GM19324 (cell line): ENCODE data around the gene IRF8.

Experiments
- ATAC-seq: cut with Tn5 transposase; IDR thresholded peaks from one replicate; pipeline ENCODE4 v1.9.1; 2021; ENCODE audit warnings: mild to moderate bottlenecking, moderate library complexity; ENCODE audit not compliant: unreplicated experiment, low FRiP score

IRF8 gene

DNA sequence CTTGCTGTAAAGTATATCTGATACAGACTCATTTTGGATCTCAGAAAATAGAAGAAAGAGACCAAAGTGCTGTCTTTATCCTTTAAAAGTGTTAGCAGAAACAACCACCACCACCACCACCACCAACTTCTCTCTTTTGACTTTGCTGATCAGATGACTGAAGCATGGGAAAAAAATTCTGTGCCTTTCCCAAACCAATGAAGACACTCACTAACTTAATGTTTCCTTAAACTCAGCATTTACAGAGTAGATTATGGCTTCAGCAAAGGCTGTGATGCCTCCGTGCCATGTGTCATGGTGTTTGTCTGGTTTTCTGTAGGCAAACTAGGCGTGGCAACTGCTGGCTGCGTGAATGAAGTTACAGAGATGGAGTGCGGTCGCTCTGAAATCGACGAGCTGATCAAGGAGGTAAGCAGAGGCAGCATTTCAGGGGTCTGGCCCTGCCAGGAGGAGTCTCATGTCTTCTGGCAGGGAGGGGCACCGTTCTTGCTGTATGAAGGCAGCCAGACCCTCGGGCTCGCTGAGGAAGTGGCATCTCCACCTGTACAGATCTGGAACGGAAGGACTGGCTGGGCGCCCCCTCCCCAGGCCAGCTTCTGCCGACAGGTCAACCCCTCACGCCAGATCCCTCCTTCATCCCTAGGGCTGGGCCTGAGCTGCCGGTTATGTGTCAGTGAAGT, 12.4 kb downstream of the IRF8 start:
- ATAC-seq: no peak

- ATAC-seq: no peak
These were observed 13.4 kb downstream of the IRF8 start for GRCh38 chr16:85912211-85912974.

- ATAC-seq: no peak
These were observed 14.2 kb downstream of the IRF8 start for GRCh38 chr16:85913141-85913601.

DNA sequence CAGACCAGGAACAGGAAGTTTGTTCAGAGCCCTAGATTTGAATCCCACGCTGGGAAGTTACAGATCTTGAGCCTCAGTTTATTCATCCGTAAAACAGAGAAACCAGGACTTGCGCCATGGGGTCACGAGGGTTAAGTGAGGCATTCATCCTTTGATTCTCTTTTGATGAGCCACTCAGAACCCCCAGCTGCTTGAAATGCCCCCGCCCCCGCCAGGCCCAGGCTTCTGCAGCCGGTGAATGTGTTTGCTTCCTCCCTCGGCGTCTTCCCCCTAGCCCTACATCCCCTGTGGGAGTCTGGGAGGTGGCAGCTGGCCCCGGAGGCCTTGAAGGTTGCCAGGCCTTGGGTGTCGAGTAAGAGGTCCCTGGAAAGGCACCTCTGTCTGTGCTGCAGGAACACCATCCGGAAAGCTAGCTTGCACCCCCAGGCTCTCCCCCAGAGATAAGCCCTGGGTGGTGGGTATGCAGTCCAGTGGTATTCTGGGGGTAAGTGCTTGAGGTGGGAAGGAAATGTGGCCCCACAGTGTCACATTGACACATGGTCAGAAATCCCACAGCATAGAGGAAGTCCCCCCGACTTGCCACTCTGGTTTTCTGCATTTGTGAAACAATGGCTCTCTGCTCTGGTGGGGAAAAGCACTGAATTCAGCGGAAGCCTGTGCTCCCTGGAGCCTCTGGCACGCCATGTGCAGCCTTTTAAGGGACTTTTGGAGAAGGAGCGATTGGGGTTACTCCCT, 14.9 kb downstream of the IRF8 start:
- ATAC-seq: no peak

DNA sequence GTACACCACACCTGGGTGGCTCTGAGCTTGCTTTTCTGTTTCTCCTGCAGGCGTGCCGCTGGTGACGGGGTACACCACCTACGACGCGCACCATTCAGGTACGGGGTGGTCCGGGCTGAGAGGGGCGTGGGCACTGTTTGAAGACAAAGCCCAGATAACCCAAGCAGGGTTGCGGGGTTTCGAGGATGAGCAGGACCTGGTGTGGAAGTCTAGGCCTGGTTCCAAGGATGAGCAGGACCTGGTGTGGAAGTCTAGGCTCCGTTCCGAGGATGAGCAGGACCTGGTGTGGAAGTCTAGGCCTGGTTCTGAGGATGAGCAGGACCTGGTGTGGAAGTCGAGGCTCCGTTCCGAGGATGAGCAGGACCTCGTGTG, 15.4 kb downstream of the IRF8 start:
- ATAC-seq: no peak

DNA sequence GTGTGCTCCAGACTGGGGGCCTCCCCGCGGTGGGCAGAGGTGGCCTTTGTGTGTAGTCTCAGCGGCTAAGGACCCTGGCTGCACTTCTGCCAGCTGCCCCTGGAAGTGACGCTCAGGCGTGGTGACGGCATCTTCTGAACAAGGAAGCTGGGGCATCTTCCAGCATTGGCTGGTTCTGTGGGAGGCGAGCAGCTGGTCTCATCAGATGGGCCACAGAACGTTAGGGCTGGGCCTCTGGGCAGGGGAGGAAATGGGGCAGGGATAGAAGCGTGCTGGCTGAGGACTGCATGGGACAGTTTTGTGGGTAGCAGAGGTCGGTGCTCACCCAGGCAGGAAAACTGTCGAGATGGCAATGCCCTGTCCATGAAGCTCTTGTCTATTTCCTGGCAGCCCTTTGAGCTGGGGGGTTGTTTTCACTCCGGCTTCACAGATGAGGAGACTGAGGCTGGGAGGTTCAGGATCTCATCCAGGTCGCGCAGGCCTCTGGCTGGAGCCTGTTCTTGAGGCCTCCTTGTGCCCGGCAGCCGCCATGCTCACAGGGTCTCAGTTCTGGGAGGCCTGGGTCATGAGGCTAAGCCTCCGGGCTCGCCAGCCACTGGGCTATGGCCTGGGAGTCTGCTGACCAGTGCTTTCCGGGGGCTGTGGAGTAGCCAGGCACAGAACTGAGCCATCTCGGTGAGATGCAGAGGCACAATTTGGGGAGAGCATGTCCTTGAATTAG, 16.3 kb downstream of the IRF8 start:
- no peak for ATAC-seq

GRCh38 chr16:85916141-85916890, 17.4 kb downstream of the IRF8 start:
- ATAC-seq: no peak

- ATAC-seq: no peak
These were observed 18.1 kb downstream of the IRF8 start for GRCh38 chr16:85917012-85917411.

DNA sequence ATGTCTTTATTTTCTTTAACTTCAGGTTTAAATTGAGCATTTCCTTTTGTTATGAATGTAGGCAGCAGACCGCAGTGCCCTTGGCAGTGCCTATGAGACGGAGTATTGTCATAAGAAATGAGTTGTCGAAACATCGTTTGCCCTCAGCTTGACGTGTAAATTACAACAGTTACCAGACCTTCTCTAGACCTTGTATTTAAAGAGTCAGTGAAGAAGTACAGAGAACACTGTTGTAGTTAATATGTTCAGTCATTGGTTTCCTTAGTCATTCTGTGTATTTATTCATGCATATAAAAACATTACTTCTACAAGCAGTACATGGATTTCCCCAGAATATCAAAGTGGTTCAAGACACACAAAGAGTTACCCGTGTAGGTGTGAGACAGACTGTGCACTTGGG, 19.0 kb downstream of the IRF8 start:
- no peak for ATAC-seq

GRCh38 chr16:85918436-85918835, 19.5 kb downstream of the IRF8 start:
- ATAC-seq: no peak

DNA sequence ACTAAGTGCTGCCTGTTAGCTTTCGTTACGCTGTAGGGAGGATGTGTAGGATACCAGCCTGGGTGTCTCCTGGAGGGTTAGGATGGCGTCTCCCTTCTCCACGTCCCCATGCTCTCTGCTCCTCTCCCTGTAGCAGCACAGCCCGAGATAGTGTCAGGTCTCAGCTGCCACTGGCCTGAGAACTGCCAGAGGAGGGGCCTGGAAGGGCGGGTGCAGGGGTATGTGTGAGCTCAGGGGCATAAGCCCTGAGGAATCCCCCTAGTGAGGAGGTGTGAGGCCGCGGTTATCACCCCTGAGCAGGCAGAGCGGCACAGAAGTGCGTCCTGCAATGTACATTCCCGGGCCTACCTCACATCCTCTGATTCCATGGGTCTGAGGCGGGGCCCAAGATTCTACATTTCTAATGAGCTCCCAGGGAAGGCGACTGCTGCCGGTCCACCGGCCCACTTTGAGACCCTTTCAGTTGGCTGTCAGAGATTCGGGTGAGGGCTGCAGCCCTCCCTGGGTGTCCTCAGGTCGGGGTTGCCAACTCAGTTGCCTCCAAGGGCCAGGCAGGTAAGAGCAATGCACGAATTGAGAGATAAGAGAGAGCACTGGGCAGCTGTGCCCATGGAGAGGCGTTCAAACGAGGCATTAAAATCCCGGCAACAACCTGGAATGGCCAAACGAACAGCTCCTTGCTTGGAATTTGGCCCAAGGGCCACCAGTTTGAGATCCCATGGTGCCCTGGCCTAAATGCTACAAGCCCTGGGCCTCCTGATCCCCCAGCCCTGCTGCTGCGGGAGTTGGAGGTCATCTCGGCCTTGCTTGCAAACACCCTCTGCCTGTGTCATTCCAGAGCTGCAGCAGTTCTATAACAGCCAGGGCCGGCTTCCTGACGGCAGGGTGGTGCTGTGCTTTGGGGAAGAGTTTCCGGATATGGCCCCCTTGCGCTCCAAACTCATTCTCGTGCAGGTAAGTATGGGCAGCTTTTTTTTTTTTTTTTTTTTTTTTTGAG, 20.6 kb downstream of the IRF8 start:
- no peak for ATAC-seq

GRCh38 chr16:85921026-85921425, 22.1 kb downstream of the IRF8 start:
- ATAC-seq: no peak

- no peak for ATAC-seq
These were observed 24.4 kb downstream of the IRF8 start for GRCh38 chr16:85923153-85924021.

- no peak for ATAC-seq
These were observed 25.7 kb downstream of the IRF8 start for GRCh38 chr16:85924675-85925074.

- no peak for ATAC-seq
These were observed 27.4 kb downstream of the IRF8 start for GRCh38 chr16:85926370-85926769.

DNA sequence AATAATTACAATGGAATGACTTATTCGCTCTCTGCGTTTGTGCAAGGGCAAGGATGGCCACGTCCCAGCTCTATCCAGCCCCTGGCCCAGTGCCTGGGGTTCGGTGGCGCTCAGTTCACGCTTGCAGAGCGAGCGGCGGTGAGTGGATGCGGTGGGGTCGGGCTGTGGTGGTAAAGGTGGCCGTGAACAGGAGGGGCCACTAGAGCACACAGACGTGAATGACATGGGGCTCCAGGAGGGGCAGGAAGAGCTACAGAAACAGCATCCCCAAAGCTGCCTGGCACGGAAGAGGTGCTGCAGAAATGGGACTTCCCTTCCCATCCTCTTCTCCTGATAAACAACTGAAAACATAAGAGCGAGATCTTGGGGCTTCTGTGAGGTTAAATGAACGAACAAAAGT, 28.4 kb downstream of the IRF8 start:
- no peak for ATAC-seq

DNA sequence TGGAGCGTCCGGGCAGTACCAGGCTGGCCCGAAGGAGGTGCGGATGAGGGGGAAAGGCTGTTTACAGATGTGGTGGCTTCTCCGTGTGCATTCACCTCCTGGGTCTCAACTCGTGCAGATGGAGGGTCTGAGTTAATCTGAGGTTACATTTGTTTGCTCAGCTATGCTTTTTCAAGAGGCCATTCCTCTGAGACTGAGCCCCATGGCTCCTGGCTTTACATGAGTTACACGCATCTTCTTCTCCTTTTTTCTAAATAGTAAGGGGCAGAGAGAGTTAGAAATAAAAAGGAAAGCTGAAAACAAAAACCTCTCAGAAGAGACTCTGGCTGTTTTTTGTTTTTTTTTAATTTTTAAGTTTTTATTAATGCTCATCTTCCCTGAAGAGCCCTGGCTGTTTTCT, 29.0 kb downstream of the IRF8 start:
- ATAC-seq: no peak

- ATAC-seq: no peak
These were observed 29.4 kb downstream of the IRF8 start for GRCh38 chr16:85928401-85928820.
